Measurements from ENCODE around the gene SHISAL2B.

- TF ChIP-seq FOSL2 (IDR thresholded peaks at IDR 0.05): no peak
- TF ChIP-seq FOSL2 (CRISPR knock-in tag; IDR thresholded peaks at IDR 0.05): no peak
- no peak for TF ChIP-seq REST (IDR thresholded peaks at IDR 0.05)
- no peak for TF ChIP-seq CTCF (IDR thresholded peaks at IDR 0.05)
These were observed 36.8 kb downstream of the SHISAL2B start for GRCh38 chr5:64727150-64727549.
